GM12865 (cell line): ENCODE results near the gene PEX5L.

Source experiments
- DNase-seq: peaks from one replicate; pipeline ENCODE4 v3.0.0; 2010; ENCODE audit warnings: low read depth
- H3K4me3 ChIP-seq: 2 replicates; pipeline ENCODE4 v1.5.1; 2011; ENCODE audit warnings: mild to moderate bottlenecking, low read depth, low read length, control low read depth
- TF ChIP-seq, protein P1 (sequence below): IDR thresholded peaks from 2 replicates; pipeline ENCODE4 v1.5.1; 2011; ENCODE audit warnings: low read length, control low read depth, low read depth, inconsistent platforms; ENCODE audit not compliant: insufficient read depth; ENCODE audit errors: missing control alignments

The PEX5L gene

DNA sequence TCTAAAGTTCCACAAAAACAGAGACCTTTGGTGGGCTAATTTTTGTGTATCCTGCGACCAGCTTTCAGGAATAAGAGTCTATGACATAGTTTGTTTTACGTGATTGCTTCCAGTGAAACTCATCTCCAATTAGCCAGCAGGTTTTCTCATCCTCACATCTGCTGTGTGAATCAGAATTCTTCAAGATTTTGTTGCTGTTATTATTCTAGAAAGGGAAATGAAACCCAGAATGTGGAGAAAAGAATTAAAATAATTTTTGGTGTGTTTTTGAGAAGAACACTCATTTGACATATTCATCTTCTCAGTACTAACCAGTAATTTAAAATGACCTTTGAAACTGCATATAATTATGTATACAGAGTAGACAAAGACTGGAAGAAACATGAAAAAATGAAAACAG, 208.0 kb downstream of the PEX5L start:
- no peak overlapping the region for H3K4me3 ChIP-seq
- DNase-seq = no peak
- TF ChIP-seq, protein P1, sequence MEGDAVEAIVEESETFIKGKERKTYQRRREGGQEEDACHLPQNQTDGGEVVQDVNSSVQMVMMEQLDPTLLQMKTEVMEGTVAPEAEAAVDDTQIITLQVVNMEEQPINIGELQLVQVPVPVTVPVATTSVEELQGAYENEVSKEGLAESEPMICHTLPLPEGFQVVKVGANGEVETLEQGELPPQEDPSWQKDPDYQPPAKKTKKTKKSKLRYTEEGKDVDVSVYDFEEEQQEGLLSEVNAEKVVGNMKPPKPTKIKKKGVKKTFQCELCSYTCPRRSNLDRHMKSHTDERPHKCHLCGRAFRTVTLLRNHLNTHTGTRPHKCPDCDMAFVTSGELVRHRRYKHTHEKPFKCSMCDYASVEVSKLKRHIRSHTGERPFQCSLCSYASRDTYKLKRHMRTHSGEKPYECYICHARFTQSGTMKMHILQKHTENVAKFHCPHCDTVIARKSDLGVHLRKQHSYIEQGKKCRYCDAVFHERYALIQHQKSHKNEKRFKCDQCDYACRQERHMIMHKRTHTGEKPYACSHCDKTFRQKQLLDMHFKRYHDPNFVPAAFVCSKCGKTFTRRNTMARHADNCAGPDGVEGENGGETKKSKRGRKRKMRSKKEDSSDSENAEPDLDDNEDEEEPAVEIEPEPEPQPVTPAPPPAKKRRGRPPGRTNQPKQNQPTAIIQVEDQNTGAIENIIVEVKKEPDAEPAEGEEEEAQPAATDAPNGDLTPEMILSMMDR = no peak

DNA sequence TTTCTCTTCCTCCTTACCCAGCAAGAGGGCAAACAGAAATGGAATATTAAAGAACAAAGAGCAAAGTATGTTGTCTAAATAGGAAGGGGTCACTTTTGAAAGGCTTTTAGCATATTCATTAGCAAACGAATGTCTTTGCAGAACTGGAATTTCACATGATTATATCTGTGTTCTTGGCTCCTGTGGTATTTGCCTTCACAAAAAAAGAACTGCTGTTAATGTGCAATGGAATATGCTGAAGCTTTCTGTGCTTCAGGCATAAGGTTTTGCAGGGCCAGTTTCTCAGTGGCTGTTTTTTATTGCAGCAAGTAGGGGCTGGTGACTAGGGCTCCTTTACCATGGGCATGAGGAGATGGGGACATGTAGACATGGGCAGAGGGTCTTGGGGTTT, 210.5 kb downstream of the PEX5L start:
- H3K4me3 ChIP-seq = no peak overlapping the region
- no peak for DNase-seq
- TF ChIP-seq, protein P1 = no peak

DNA sequence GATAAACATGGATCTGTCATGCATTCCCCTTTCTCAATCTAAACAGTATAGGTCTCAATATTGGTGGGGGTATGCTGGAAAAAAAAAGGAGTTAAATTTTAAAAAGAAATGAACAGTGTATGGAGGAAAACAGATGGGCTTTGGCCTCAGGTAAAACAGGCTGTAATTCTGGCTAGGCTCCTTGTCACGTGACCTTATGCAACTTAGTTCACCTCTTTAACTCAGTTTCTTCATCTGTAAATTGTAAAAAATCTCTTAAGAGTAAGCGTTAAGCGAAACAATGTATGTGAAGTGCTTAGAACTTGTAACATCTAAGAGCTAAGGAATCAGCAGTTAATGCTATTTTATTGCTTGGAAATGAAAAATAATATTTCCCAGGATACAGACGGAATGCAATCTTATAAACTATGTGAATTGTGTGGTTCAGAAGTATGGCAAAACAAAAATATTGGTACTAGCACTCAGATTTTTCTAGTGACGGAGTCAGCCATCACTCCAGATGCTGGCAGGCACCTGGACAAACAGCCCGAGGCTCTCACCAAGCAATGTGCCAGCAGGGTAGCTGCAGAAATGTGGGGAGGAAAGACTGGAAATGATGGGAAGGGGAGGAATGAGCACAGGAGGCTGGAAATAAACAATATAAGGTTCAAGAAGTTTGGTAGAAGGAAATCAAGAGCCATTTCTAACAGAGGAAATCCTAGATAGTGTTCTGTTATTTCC, 211.1 kb downstream of the PEX5L start:
- TF ChIP-seq, protein P1 = no peak
- no peak for DNase-seq
- no peak overlapping the region for H3K4me3 ChIP-seq

DNA sequence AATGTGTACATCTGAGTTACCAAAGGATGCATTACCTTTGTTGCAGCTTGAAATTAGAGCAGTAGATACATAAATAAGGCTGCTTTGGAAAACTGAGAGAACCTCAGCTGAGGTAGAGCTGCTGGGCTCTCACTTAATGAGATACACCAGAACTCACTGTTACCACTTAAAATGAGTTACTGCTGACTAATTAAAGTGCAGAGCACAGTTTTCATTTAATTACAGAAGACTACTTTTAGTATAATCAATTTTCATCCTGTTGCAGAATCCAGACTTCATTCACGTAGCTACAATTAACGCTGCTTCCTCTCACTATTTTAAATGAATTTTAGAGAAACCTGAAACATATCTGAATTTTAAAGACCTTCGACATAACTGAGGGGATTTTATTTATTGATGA, 214.4 kb downstream of the PEX5L start:
- TF ChIP-seq, protein P1 = no peak
- no peak for DNase-seq
- H3K4me3 ChIP-seq = no peak overlapping the region

DNA sequence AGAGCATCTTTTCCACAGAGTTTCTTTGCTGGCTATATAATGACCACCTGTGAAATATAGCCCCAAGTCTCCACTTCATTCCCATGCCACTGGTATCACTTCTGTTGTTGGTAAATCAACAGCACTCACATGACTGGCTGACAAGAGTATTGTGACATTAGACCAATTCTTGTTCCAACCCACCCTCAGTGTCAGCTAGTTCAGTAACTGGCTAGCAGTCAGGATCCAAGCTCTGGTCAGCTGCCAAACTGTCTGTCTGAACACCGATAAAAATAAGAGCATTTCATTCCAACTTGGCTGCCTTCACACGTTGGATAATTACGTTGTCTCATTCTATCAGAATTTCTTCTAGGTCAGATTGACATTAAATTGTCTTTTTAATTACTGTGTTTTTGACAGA, 217.4 kb downstream of the PEX5L start:
- no peak overlapping the region for H3K4me3 ChIP-seq
- DNase-seq = no peak
- TF ChIP-seq, protein P1 = no peak

DNA sequence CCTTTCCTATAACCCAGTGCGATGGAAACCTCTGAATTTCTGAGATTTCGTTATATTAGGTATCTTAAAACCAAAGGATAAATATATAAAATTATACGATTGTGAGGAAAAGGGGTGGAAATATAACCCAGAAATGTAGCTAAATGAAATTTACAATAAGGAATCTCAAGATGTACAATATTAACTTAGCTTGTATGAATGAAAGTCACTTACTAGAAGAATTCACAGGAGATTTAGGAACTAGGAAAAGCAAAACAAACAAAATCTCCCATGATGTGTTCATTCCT, 224.7 kb downstream of the PEX5L start:
- TF ChIP-seq, protein P1 = no peak
- DNase-seq = no peak
- no peak overlapping the region for H3K4me3 ChIP-seq
